ENCODE data around the gene RALGPS1. TPM values are rescaled to one million over a fixed set of nuclear protein-coding genes. Genes with fewer than 3 reads are reported as not detected.

RALGPS1 gene
- total RNA-seq, 1 experiment from 2014 or later, result 3.3 TPM

DNA sequence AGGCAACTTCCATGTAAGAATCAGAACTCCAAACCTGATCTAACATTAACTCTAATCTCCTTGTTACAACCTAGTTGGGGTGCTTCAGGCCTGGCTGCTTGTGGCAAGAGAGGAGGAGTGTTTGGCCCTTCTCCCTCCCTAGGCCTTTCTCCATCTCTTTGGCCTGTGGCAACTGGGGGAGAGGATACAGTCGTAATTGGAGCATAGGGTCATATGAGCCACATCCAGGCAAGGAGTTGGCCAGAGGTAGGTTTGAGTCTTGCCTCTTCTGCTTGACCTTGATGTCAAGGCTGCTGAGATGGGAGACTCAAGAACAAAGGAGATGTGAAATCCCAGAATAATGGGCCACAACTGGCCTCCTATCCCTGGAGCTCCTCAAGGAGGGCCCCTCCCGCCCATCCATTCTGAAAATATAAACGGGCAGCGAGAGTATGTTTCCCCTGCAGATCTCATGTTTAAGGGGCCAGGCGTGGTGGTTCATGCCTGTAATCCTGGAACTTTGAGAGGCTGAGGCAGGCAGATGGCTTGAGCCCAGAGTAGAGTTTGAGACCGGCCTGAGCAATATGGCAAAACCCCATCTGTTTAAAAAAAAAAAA is 267.1 kb downstream of the RALGPS1 start:
- no peak for DNase-seq (ENCODE audit: extremely low read depth, low read depth)

DNA sequence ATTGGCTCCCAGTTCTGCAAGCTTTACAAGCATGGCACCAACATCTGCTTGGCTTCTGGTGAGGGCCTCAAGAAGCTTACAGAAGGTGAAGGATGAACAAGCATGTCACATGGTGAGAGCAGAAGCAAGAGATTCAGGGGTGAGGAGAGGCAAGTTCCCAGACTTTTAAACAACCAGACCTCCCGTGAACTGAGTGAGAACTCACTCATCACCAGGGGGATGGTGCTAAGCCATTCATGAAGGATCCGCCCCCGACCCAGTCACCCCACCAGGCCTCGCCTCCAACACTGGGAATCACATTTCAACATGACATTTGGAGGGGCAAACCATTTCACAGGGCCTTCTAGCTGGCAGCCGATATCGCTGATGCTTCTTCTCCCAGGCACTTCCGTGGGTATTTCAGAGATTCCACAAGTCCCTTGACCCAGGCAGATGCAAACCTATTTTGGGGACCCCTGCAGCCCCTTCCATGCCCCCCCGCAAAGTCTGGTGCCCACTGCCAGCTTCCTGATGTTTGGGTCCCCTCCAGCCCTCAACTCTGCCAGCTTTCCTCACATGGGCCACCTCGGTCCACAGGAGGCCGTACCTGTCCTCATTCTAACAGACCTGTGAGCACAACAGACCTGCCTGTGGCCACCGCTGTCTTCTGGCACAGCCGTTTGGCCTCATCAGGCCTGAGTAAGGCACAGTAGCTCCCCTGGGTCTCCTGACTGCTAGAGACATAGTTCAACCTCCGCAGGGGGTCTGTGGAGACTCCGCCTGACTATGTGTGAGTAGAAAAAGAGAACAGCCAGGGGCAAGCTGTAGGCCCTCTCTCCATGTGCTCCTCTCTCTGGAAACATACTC is 268.5 kb downstream of the RALGPS1 start:
- no peak for DNase-seq (ENCODE audit: extremely low read depth, low read depth)

- no peak for DNase-seq (ENCODE audit: extremely low read depth, low read depth)
Measured at GRCh38 chr9:127183814-127184582, 269.4 kb downstream of the RALGPS1 start.

DNA sequence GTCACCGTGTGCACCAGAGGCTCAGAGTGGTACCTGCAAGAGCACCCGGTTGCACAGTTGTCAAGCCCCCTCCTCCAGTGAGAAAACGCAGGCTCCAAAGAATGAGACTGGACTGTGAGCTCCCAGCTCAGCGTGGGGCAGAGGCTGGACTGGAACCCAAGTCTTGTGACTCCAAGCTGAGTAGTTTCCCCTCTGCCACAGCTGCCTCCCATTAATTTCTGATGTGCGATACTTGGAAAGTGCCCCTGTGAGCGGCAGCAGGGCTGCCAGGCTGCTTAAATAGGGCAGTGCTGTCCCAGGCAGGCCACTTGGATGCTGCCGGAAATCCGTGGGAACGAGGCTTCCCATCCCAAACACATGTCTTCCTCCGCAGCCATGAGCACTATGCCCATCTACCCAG is 270.1 kb downstream of the RALGPS1 start:
- DNase-seq (ENCODE audit: extremely low read depth, low read depth), result no peak

DNA sequence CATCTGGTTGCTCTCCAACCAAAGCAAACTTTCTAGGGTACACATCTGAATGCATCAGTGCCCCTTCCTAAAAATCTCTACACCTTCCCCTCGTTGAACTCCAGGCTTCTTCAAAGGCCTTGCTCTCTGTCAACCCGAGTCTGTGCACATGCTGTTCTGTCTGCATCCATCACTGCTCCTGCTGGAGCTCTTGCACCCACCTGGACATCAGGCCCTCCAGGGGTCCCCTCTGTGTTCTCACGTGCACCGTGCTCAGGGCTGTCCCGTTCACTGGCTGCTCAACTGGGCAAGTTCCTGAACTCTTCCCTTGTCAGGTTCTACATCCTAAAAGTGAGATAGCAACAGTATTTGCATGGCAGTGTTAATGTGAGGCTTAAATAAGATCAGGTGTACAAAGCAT is 270.6 kb downstream of the RALGPS1 start:
- DNase-seq (ENCODE audit: extremely low read depth, low read depth), result no peak

GRCh38 chr9:127185931-127186781 is 271.6 kb downstream of the RALGPS1 start:
- no peak for DNase-seq (ENCODE audit: extremely low read depth, low read depth)

DNA sequence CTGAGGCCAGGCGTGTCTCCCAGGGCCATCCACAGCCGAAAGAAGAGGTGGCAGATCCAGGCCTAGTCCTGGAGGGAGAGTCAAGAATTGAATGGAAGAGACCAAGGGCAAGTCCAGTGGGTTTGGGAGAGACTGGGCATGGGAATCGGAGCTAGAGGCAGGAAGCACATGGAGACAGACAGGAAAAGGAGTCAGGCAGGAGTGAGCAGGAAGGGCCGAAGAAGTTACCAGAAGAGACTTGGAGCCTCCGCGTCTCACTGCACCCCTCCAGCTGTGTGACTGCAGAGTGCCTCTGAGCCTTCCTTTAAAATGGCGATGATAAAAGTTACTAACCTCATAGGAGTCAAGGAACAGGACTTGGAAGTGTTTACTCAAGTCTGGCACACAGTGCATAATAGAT is 272.2 kb downstream of the RALGPS1 start:
- no peak for DNase-seq (ENCODE audit: extremely low read depth, low read depth)

- DNase-seq (ENCODE audit: extremely low read depth, low read depth), result peak; percentile 91
Measured at GRCh38 chr9:127187231-127187956, 272.8 kb downstream of the RALGPS1 start.

- DNase-seq (ENCODE audit: extremely low read depth, low read depth), result no peak
Measured at GRCh38 chr9:127188396-127188795, 273.8 kb downstream of the RALGPS1 start.

- DNase-seq (ENCODE audit: extremely low read depth, low read depth), result no peak
Measured at GRCh38 chr9:127189628-127190027, 275.0 kb downstream of the RALGPS1 start.

DNA sequence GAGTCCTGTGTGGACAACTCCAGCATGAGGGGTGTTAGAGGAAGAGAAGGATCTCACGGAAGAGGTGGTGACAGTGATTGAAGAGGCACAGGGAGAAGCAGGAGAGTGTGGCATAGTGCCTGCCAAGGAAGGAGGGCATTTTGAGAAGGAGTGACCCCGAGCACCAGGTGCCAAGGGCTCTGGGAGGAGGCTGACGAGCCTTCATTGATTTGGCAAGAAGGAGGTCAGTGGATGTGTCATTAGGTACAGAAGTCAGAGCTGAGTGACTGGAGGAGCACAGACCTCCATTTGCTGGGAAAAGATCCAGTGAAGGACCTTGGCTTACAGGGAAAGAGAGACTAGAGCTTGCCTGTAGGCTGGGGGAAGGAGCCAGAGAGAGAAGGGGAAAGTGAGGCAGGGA is 278.2 kb downstream of the RALGPS1 start:
- no peak for DNase-seq (ENCODE audit: extremely low read depth, low read depth)

DNA sequence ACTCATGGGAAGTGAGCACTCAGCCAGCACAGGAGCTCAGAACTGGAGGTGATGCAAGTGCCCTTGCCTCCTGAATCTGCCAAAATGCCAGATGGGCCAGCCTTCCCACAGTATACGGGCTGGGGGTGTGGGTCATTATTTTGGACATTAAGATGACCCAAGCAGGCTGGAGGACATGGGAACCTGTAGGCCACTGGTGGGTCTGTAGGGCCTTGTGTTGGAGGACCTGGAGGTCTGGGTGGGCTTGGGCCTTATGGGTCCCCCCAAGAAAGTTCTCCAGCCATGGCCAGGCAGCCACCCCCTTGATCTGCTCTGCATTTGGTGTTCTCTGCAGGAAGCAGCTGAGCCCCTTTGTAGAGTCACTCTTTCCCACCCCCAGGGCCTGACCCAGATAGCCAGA is 278.9 kb downstream of the RALGPS1 start:
- no peak for DNase-seq (ENCODE audit: extremely low read depth, low read depth)

- DNase-seq (ENCODE audit: extremely low read depth, low read depth), result no peak
Measured at GRCh38 chr9:127194881-127195713, 280.5 kb downstream of the RALGPS1 start.

- no peak for DNase-seq (ENCODE audit: extremely low read depth, low read depth)
Measured at GRCh38 chr9:127195976-127196825, 281.6 kb downstream of the RALGPS1 start.

GRCh38 chr9:127196826-127197145 is 282.2 kb downstream of the RALGPS1 start:
- no peak for DNase-seq (ENCODE audit: extremely low read depth, low read depth)

DNA sequence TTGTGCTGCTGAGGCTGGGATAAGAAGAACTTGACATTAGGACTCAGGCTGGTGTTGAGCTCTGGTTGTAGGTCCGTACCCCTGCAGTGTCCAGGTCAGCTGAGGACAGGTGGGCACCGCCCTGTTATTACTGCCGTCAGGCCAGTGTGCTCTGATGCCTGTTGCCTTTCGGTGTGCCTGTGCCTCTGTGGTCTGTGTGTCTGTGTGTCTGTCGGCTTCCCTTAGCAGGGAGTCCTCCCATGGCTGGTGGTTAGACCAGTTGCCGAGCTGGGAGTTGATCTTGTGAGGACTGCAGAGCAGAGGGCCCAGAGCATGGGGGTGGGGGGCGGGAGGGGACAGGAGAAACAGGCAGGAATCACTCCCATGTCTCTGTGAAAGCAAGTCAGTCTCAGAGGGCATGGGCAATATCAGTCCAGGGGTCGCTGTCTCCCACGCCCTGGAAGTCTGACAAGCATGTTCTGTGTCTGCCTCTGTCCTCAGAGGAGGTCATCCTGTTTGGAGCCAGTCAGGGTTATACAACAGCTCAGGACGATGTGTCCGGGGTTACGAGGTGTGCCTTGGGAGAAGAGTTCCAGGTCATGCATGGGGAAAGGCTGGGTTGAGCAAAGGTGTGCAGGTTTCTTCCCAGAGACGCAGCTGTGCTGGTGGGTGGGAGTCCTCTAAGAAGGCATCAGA is 282.7 kb downstream of the RALGPS1 start:
- DNase-seq (ENCODE audit: extremely low read depth, low read depth), result no peak

DNA sequence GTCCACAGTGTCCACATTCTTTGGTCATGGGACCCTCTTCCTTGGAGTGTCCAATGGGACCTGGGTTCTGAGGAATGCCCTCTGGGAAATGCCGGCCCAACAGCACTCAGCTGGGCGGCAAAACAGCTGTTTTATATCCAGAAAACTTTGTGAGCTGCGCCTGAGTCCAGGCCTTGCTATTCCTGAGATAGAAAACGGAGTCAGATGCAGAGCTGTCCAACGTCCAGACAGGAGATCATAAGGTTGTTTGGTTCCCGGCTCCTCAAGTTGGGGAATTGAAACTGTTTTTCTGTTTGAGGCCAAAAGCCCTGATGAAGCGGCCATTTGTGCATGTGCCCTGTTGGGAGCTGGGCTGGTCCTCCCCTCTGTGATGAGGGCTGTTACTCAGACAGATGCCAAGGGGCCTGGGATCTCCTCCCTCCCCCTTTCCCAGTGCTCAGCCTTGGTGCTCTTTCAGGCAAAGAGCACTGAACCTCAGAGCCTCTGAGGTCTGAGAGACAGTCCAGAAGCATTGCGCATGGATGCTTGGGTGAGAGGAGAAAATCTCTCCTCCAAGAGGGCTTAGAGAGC is 283.4 kb downstream of the RALGPS1 start:
- DNase-seq (ENCODE audit: extremely low read depth, low read depth), result no peak

Data from NCI-H460 (cell line).